ENCODE results near the gene ZNF366. TPM values are rescaled to one million over a fixed set of nuclear protein-coding genes. Genes with fewer than 3 reads are reported as not detected.
A peak's percentile ranks its signal among the peaks of the same experiment; 100 is the strongest.
"Not testable (repeated sequence)": the region's sequence is repeated elsewhere in the genome, so short reads cannot be mapped to it uniquely, and the experiment has no call there.

Gene ZNF366
- total RNA-seq, 4 donors from 2014 or later = 0.38 to 3.8 (median 2.1) TPM

- H3K9me3 ChIP-seq = no peaks in the 10 kb centered on the region
- 88% methylated on average over 2 of the region's 2 CpGs for WGBS
- no peak overlapping the region for H3K27ac ChIP-seq
- no peak overlapping the region for H3K4me3 ChIP-seq
- no peak for DNase-seq (ENCODE audit: low spot score in 2 of 2)
- H3K4me1 ChIP-seq = peaks cover 10% of the 10 kb centered on the region
- no peaks in the 10 kb centered on the region for H3K27me3 ChIP-seq
- no peaks in the 10 kb centered on the region for H3K36me3 ChIP-seq
- no peak for TF ChIP-seq POLR2A (IDR thresholded peaks at IDR 0.05)
Observed at GRCh38 chr5:72407541-72407940, 99.7 kb downstream of the ZNF366 start.

- Histone ChIP-seq H3K4me1 (peaks cover 10% of the 10 kb centered on the region), H3K27ac (no peak overlapping the region), H3K4me3 (no peak overlapping the region), H3K9me3 (no peaks in the 10 kb centered on the region), H3K27me3 (no peaks in the 10 kb centered on the region), H3K36me3 (no peaks in the 10 kb centered on the region)
- no peak for DNase-seq (ENCODE audit: low spot score in 2 of 2)
- no peak for TF ChIP-seq POLR2A (IDR thresholded peaks at IDR 0.05)
- TF ChIP-seq CTCF (IDR thresholded peaks at IDR 0.05) = no peak
- TF ChIP-seq EP300 (IDR thresholded peaks at IDR 0.05) = no peak
- no peak for TF ChIP-seq POLR2AphosphoS5 (IDR thresholded peaks at IDR 0.05)
- 57% methylated on average over 3 of the region's 3 CpGs for WGBS
Observed at GRCh38 chr5:72407078-72407477, 100.1 kb downstream of the ZNF366 start.

DNA sequence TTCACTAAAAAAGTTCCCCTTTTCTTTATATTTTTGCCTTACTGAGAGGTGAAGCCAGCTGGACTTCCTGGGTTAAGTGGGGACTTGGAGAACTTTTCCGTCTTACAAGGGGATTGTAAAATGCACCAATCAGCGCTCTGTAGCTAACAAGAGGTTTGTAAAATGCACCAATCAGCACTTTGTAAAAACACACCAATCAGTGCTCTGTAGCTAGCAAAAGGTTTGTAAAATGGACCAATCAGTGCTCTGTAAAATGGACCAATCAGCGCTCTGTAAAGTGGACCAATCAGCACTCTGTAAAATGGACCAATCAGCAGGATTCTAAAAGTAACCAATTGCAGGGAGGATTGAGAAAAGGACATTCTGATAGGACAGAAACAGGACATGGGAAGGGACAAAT is 102.4 kb downstream of the ZNF366 start:
- H3K36me3 ChIP-seq; H3K9me3 ChIP-seq; H3K4me3 ChIP-seq; H3K27me3 ChIP-seq; DNase-seq (ENCODE audit: low spot score in 2 of 2); H3K27ac ChIP-seq; H3K4me1 ChIP-seq: not testable (repeated sequence)
- WGBS = 96% methylated on average over 3 of the region's 3 CpGs

GRCh38 chr5:72402959-72403628 is 104.1 kb downstream of the ZNF366 start:
- H3K36me3 ChIP-seq = no peaks in the 10 kb centered on the region
- peak in 1 of 3 donors; percentile 13 for TF ChIP-seq POLR2AphosphoS5 (IDR thresholded peaks at IDR 0.05)
- TF ChIP-seq POLR2A (IDR thresholded peaks at IDR 0.05) = no peak
- peak overlapping the region; percentile 72 for H3K27ac ChIP-seq
- H3K27me3 ChIP-seq = no peaks in the 10 kb centered on the region
- H3K9me3 ChIP-seq = peaks cover 8% of the 10 kb centered on the region
- DNase-seq (ENCODE audit: low spot score in 2 of 2) = no peak
- WGBS = 55% methylated on average over 4 of the region's 4 CpGs
- H3K4me1 ChIP-seq = peaks cover 10% of the 10 kb centered on the region
- H3K4me3 ChIP-seq = no peak overlapping the region

DNA sequence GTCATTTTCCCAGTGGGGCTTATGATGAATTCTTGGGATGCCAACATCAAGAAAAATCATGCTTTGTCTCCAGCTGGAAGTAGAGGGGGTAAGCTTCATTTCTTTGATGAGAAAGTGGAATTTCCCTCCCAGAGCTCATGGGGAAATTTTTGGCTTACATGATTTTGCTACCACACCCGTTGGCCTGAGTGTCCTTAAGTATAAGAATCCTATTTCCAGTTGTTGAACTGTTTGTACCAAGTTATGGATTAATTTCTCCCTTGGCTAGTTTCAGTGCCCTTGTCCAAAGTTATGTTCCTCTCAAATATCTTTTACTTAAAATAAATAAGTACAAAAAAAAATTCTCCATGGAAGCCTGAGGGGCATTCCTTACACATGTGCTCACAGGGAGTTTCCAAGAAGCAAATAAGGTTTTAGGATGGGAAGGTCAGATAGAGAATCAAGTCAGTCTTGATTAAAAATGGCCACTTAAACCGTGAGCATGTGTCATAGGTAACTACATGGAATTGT is 104.8 kb downstream of the ZNF366 start:
- no peak for TF ChIP-seq CTCF (IDR thresholded peaks at IDR 0.05)
- TF ChIP-seq EP300 (IDR thresholded peaks at IDR 0.05) = no peak
- TF ChIP-seq POLR2A (IDR thresholded peaks at IDR 0.05) = no peak
- TF ChIP-seq POLR2AphosphoS5 (IDR thresholded peaks at IDR 0.05) = no peak
- Histone ChIP-seq H3K4me1 (peaks cover 10% of the 10 kb centered on the region), H3K9me3 (peaks cover 8% of the 10 kb centered on the region), H3K36me3 (no peaks in the 10 kb centered on the region), H3K27me3 (no peaks in the 10 kb centered on the region), H3K27ac (peak overlapping the region; percentile 72), H3K4me3 (no peak overlapping the region)
- WGBS = 24% methylated on average over 2 of the region's 2 CpGs
- no peak for DNase-seq (ENCODE audit: low spot score in 2 of 2)

- no peak overlapping the region for H3K27ac ChIP-seq
- TF ChIP-seq CTCF (IDR thresholded peaks at IDR 0.05) = no peak
- TF ChIP-seq POLR2AphosphoS5 (IDR thresholded peaks at IDR 0.05) = no peak
- TF ChIP-seq POLR2A (IDR thresholded peaks at IDR 0.05) = no peak
- TF ChIP-seq EP300 (IDR thresholded peaks at IDR 0.05) = no peak
- H3K27me3 ChIP-seq = no peaks in the 10 kb centered on the region
- H3K4me1 ChIP-seq = peaks cover 10% of the 10 kb centered on the region
- no peak for DNase-seq (ENCODE audit: low spot score in 2 of 2)
- WGBS = 0% methylated on average over 1 of the region's 1 CpG
- H3K9me3 ChIP-seq = peaks cover 8% of the 10 kb centered on the region
- H3K4me3 ChIP-seq = no peak overlapping the region
- H3K36me3 ChIP-seq = no peaks in the 10 kb centered on the region
Observed at GRCh38 chr5:72400950-72401349, 106.3 kb downstream of the ZNF366 start.

GRCh38 chr5:72397836-72398235 is 109.4 kb downstream of the ZNF366 start:
- Histone ChIP-seq H3K36me3 (no peaks in the 10 kb centered on the region), H3K4me1 (peaks cover 7% of the 10 kb centered on the region), H3K9me3 (peaks cover 8% of the 10 kb centered on the region), H3K27ac (no peak overlapping the region), H3K4me3 (no peak overlapping the region), H3K27me3 (no peaks in the 10 kb centered on the region)
- TF ChIP-seq CTCF (IDR thresholded peaks at IDR 0.05) = no peak
- no peak for TF ChIP-seq POLR2A (IDR thresholded peaks at IDR 0.05)
- TF ChIP-seq EP300 (IDR thresholded peaks at IDR 0.05) = no peak
- no peak for TF ChIP-seq POLR2AphosphoS5 (IDR thresholded peaks at IDR 0.05)
- WGBS = 72% methylated on average over 6 of the region's 6 CpGs
- no peak for DNase-seq (ENCODE audit: low spot score in 2 of 2)

All from suprapubic skin (tissue), 4 donors.